Caco-2 (cell line): ENCODE results near the gene DOHH. TPM values are rescaled to one million over a fixed set of nuclear protein-coding genes. Genes with fewer than 3 reads are reported as not detected.

ENCODE experiments used
- BruUV-seq: library from RNA; stranded (reverse); fragments of 400-500 nt; replicated peaks from 2 replicates; lab custom pipeline; 2021; lab: Mats Ljungman, UMichigan
- CTCF ChIA-PET: fragments of 300-600 bp; sonication (Branson Sonifier 250); formaldehyde crosslinking; loops from one replicate; lab custom pipeline; 2022; ENCODE audit warnings: antibody characterized with exemption; lab: Charles Lee
- POLR2A ChIA-PET: fragments of 300-600 bp; sonication (Branson Sonifier 250); formaldehyde crosslinking; loops from one replicate; lab custom pipeline; 2022; ENCODE audit warnings: antibody characterized with exemption; lab: Charles Lee
- DNase-seq, 2 experiments: peaks; one replicate each; pipeline versions ENCODE4 v3.0.0 to v3.0.0-alpha.2; 2020 to 2022
- H3K27me3 ChIP-seq: replicated peaks from 2 replicates; pipeline ENCODE4 v1.6.0; 2011; ENCODE audit warnings: low read length; ENCODE audit not compliant: control insufficient read depth, insufficient read depth
- H3K36me3 ChIP-seq: 2 replicates; pipeline ENCODE4 v1.5.1; 2011; ENCODE audit warnings: low read length; ENCODE audit not compliant: control insufficient read depth, insufficient read depth
- H3K4me1 ChIP-seq: fragments of 250-450 bp; sonication (Bioruptor Pico); 2 replicates; pipeline ENCODE4 v1.5.1; 2020; ENCODE audit warnings: mild to moderate bottlenecking
- H3K4me3 ChIP-seq: 2 replicates; pipeline ENCODE4 v1.5.1; 2011; ENCODE audit warnings: low read depth, mild to moderate bottlenecking, control low read depth, low read length
- H3K9me3 ChIP-seq: fragments of 250-450 bp; sonication (Bioruptor Pico); 2 replicates; pipeline ENCODE4 v1.5.1; 2020; ENCODE audit warnings: mild to moderate bottlenecking, moderate library complexity
- H3K27ac Mint-ChIP-seq: one replicate; pipeline ENCODE4 v1.8.0; 2022; ENCODE audit warnings: mixed read lengths; ENCODE audit not compliant: unreplicated experiment
- H3K27me3 Mint-ChIP-seq: one replicate; pipeline ENCODE4 v1.8.0; 2022; ENCODE audit warnings: mixed read lengths; ENCODE audit not compliant: insufficient read depth, unreplicated experiment
- H3K36me3 Mint-ChIP-seq: one replicate; pipeline ENCODE4 v1.8.0; 2022; ENCODE audit warnings: mild to moderate bottlenecking, mixed read lengths; ENCODE audit not compliant: insufficient read depth, unreplicated experiment
- H3K4me1 Mint-ChIP-seq: one replicate; pipeline ENCODE4 v1.8.0; 2022; ENCODE audit warnings: low read depth, mixed read lengths; ENCODE audit not compliant: unreplicated experiment
- H3K4me3 Mint-ChIP-seq: one replicate; pipeline ENCODE4 v1.8.0; 2022; ENCODE audit warnings: mild to moderate bottlenecking, moderate library complexity, mixed read lengths; ENCODE audit not compliant: unreplicated experiment
- H3K9me3 Mint-ChIP-seq: one replicate; pipeline ENCODE4 v1.8.0; 2022; ENCODE audit warnings: mixed read lengths; ENCODE audit not compliant: unreplicated experiment
- intact Hi-C: fragments of 100-400 bp; cut with micrococcal nuclease; formaldehyde crosslinking; loops from one replicate; pipeline ENCODE4 v1.10.0; 2022; ENCODE audit not compliant: unreplicated experiment
- total RNA-seq: library from RNA; stranded (reverse); gene quantifications from 2 replicates; pipeline ENCODE4 v1.2.3, GENCODE V29; 2022
- TF ChIP-seq, protein P1 (sequence below), 2 experiments: fragments of 200-600 bp in 1 of 2; IDR thresholded peaks; 1 replicate in 1 of 2; 2 replicates in 1 of 2; pipeline versions ENCODE4 v1.5.1 to v1.8.0; 2011 to 2022; ENCODE audit warnings: antibody characterized with exemption in 1 of 2, control low read depth in 1 of 2, inconsistent platforms in 1 of 2, low read depth in 1 of 2, low read length in 1 of 2, mild to moderate bottlenecking in 1 of 2, moderate library complexity in 1 of 2; ENCODE audit not compliant: insufficient read depth in 1 of 2, severe bottlenecking in 1 of 2, unreplicated experiment in 1 of 2

The DOHH gene
- total RNA-seq, 1 experiment from 2014 or later, result 17.4 TPM

DNA sequence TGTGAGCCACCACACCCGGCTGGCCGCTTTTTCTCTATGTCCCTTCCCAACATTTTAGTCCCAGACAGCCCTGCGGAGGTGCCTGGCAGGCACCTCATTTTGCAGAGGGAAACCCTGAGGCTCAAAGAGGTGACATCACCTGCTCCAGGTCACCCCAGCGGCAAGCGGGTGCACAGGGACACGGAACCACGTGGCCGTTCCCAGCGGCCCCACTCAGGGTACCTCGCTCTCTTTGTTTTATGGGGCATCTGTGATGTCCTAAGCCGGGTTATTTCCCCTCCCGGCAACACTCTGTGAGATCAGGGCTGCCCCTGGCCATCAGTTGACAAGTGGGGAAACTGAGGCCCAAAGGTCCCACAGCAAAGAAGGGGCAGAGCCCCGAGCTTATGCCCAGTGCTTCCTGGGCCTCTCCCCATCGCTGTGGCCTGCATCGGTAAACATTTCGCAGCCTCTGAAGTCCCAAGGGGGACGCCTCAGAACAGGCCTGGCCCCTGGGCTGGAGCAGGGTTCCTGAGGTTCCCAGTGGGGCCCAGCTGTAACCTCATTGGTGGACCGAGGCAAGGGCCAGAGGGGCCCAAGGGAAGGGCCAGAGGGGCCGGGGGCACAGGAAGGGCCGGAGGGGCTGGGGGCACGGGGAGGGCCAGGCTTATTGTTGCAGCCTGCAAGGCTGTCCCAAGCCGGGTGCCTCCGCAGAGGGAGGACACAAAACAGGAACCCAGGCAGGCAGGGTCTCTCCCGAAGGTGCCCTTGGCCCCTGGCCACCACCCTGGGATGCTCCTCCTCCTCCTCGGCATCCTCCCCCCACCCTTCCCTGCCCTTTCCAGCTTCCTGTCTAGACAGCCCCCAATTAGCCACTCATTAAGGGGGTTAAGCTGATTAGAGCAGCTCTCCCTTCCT lies 59.1 kb downstream of the DOHH start:
- Mint-ChIP-seq H3K27me3 (no peaks in the 10 kb centered on the region), H3K9me3 (no peaks in the 10 kb centered on the region), H3K36me3 (no peaks in the 10 kb centered on the region), H3K27ac (no peak overlapping the region), H3K4me1 (peaks cover 7% of the 10 kb centered on the region), H3K4me3 (no peak overlapping the region)
- H3K4me3 ChIP-seq, result no peak overlapping the region
- no peaks in the 10 kb centered on the region for H3K36me3 ChIP-seq
- intact Hi-C loops, result no loop called here
- CTCF ChIA-PET, result interaction anchor here (0.6 kb wide), 1 partner anchor 9 kb away, joined by 3 read pairs; no protein-coding TSS in a partner anchor
- no peaks in the 10 kb centered on the region for H3K27me3 ChIP-seq
- DNase-seq, result no peak
- TF ChIP-seq, protein P1, sequence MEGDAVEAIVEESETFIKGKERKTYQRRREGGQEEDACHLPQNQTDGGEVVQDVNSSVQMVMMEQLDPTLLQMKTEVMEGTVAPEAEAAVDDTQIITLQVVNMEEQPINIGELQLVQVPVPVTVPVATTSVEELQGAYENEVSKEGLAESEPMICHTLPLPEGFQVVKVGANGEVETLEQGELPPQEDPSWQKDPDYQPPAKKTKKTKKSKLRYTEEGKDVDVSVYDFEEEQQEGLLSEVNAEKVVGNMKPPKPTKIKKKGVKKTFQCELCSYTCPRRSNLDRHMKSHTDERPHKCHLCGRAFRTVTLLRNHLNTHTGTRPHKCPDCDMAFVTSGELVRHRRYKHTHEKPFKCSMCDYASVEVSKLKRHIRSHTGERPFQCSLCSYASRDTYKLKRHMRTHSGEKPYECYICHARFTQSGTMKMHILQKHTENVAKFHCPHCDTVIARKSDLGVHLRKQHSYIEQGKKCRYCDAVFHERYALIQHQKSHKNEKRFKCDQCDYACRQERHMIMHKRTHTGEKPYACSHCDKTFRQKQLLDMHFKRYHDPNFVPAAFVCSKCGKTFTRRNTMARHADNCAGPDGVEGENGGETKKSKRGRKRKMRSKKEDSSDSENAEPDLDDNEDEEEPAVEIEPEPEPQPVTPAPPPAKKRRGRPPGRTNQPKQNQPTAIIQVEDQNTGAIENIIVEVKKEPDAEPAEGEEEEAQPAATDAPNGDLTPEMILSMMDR (IDR thresholded peaks at IDR 0.05; ENCODE audit: insufficient read depth in 1 of 2, low read depth in 1 of 2, low read length in 1 of 2, severe bottlenecking in 1 of 2, unreplicated experiment in 1 of 2), result no peak
- POLR2A ChIA-PET, result no interaction called here
- no peaks in the 10 kb centered on the region for H3K9me3 ChIP-seq
- BruUV-seq, result no TSS peak
- H3K4me1 ChIP-seq, result no peaks in the 10 kb centered on the region

Other genes with a start within 250 kb of the DOHH start
- gene NFIC, start 134.1 kb downstream of the DOHH start, total RNA-seq, result 5.1 and 5.5 TPM in 2 replicates
- 1.2 and 1.7 TPM in 2 replicates for gene SMIM24, start 20.1 kb downstream of the DOHH start, total RNA-seq
- gene SMIM44, start 17.2 kb downstream of the DOHH start, total RNA-seq, result not detected in 2 replicates
- gene FZR1, start 5.6 kb upstream of the DOHH start, total RNA-seq, result 58.1 and 59.1 TPM in 2 replicates
- 1.5 and 1.9 TPM in 2 replicates for gene TEKTIP1, start 38.5 kb upstream of the DOHH start, total RNA-seq
- 60.6 and 61.7 TPM in 2 replicates for gene MFSD12, start 56.9 kb upstream of the DOHH start, total RNA-seq
- 33.9 and 34.5 TPM in 2 replicates for gene HMG20B, start 72.3 kb upstream of the DOHH start, total RNA-seq
- not detected in 2 replicates for gene GIPC3, start 84.8 kb upstream of the DOHH start, total RNA-seq
- gene TBXA2R, start 106.2 kb upstream of the DOHH start, total RNA-seq, result 0.11 TPM in 1 of 2 replicates, not detected in the other
- 32.2 and 33.9 TPM in 2 replicates for gene CACTIN, start 126.1 kb upstream of the DOHH start, total RNA-seq
- gene PIP5K1C, start 199.8 kb upstream of the DOHH start, total RNA-seq, result 24.5 and 27.0 TPM in 2 replicates
- gene TJP3, start 207.7 kb upstream of the DOHH start, total RNA-seq, result 79.3 and 83.6 TPM in 2 replicates